DMS 273 treated with DMSO at 0.1 percent for 48 hours (cell line): ENCODE results near the gene DAB2IP.

Source experiments
- DNase-seq: peaks from one replicate; lab custom pipeline; 2025; lab: John Stamatoyannopoulos, UW

The DAB2IP gene

DNA sequence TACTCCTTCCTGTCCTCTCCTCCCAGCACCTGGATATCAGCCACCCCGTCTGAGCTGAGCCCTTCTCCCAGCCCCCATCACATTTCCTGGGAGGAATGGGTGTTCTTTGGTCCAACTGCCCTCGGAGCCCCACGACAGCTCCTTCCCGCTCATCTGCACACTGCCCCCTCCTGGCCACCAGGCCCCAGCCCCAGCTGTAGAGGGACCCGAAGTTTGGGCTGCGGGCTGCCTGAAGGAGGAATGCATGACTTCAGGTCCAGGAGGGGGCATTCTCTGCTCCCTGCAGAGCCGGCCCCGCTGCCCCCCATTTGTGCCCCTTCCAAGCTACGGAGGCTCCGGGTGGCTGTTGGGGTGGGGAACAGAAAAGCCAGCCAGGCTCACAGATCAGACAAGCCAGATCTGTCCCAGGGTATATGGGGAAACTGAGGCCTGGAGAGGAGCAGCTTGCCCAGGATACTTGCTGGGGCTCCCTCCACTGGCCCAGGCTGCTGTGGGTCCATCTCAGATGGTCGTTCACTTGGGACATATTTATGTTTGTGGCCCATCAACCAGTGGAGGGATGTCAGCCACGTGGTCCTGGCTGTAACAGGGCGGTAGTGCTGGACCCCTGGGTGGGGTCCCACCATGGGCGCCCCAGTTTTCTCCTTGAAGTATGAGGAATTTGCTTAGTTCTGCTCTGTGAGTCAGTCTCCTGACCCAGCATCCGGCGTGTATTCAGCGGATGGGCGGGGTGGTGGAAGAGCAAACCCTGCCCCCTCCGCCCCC lies 33.1 kb downstream of the DAB2IP start:
- DNase-seq: no peak

DNA sequence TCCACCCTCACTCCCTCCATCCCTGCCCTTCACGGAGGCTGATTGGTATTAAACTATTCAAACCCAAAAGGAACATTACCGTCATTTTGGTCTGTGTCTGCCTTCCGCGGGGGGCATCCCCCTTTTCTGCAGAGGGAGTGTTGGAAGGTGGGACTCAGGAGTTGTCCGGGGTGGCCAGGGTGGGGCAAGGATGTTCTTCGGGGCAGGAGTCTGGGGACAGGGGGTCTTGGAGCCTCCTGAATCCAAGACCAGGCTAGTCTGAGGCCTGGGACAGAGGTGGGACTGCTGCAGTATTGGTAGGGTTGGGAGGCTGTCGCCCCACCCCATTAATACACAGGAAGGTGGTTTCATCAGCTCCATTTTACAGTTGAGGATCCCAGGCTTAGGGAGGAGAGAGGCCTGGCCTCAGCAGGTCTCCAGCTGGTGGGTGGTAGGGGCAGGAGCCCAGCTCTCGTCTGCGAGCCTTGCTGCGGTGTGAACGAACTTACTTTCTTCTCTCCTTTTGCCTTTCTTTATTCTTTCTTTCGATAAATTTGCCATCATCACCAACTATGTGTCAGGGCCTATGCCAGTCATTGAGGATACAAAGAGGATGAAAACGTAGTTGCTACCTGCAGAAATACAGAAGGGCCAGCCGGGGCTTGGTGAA lies 33.8 kb downstream of the DAB2IP start:
- DNase-seq: no peak

DNA sequence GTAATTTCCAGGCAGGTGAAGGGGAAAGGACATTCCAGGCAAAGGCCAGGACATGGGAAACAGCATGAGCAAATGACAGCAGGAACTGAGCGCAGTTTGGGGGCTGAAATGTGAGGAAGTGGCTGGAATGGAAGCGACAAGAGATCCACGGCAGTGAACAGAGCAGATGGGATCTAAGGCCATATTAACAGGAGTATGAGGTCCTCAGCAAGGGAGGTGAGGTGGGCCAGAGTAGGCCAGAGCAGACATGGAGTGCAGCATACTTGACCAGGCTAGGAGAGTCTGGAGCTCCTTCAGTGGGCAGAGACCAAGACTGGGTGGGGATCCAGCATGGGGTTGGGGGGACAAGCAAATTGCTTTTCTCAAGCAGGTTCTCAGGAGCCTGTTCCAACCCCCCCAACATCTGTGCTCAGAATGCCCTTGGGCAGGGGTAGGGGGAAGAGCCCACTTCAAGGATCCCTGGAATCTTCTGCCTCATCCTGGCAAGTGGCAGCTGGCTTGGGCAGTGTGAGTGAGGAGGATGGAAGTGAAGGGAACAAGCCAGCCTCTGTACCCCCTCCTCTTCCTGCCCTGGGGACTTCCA lies 34.5 kb downstream of the DAB2IP start:
- no peak for DNase-seq

DNA sequence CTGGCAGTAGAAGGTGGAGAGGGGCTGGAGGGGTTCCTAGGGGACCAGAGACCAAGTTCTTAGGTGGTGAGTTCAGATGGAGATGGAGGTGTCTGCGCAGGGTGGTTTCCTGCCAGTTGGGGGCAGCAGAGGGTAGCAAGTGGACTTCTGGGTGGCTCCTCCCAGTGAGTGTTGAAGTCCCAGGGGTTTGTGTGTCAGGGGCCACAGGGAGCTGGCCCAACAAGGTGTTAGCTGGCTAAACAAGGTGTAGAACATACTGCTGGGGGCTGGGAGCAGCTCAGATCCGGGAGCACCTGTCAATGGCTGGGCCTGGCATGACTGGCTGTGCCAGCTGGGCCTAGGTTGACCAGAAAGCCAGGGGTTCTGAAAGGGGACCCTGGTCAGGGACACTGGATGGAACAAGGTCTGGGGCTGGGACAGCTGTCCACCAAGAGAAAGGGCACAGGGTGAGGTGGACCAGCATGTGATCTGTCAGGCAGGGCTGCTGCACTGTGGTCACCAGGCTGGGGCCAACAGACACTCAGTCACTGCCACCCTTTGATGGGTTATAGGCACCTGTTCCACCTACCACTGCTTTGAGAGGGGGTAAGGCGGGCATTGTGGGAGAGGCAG lies 35.6 kb downstream of the DAB2IP start:
- DNase-seq: peak; percentile 8

DNA sequence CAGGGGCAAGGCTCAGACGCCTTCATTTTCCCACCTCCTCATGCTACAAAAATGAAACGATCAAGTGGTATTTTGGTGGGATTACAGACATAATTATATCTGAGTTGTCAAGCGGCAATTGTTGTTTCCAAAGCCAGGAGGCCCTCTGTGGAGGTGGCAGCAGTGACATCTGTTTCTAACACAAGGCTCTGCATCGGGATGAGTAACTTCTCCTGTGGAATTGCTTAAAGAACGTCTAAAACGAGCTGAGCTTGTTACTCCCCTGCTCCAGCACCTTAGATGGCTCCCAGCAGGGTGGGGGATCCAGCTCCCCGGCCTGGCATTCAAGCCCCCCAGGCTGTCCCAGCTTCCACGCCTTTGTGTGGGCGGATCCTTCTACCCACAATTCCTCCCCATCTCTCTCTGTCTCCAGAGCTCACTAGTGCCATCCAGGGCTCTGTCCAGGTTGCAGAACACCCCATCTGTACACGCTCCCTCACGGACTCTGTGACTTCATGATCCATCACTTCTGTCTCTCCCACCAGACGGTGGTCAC lies 36.8 kb downstream of the DAB2IP start:
- no peak for DNase-seq

- no peak for DNase-seq
Measured at GRCh38 chr9:121688681-121689080, 37.2 kb downstream of the DAB2IP start.

- DNase-seq: no peak
Measured at GRCh38 chr9:121689461-121690157, 38.2 kb downstream of the DAB2IP start.

DNA sequence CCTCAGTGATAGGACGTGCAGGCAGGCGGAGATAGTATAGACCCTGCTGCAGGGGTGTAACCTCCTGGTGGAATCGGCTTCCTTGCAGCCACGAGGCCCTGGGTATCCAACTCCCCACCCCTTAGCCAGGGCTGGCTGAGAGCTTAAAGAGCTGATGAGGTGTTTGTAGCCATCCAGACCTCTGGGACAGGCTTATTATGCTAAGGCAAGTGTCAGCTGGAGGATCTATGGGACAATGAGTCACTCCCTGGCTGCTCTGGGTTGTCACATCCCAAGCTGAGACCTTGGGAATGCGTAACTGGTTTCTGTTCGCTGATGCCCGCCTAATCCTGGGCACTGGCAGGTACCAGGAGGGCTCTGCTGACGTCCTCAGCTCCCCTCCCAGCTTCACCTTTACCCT lies 38.9 kb downstream of the DAB2IP start:
- no peak for DNase-seq

DNA sequence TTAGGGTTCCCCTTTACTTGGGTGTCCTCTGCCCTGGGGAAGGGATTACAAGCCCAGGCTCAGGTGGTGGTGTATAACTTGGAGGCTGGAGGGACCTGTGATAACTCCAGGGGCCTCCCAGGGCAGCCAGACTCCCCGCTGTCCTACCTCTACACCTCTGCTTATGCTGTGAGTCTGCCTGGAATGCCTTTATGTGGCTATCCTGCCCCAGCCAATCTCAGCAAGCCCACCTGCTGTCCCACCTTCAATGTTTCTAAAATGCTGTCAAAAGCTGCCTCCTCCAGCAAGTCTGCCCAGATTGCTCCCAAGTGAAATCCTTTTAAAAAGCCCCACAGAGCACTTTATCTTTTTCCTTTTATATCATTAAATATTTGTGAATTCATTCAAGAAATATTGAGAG lies 39.3 kb downstream of the DAB2IP start:
- DNase-seq: no peak

GRCh38 chr9:121691890-121692289 lies 40.5 kb downstream of the DAB2IP start:
- no peak for DNase-seq

GRCh38 chr9:121692606-121693387 lies 41.4 kb downstream of the DAB2IP start:
- DNase-seq: no peak

GRCh38 chr9:121693388-121693670 lies 41.9 kb downstream of the DAB2IP start:
- no peak for DNase-seq

- no peak for DNase-seq
Measured at GRCh38 chr9:121694001-121694400, 42.6 kb downstream of the DAB2IP start.

DNA sequence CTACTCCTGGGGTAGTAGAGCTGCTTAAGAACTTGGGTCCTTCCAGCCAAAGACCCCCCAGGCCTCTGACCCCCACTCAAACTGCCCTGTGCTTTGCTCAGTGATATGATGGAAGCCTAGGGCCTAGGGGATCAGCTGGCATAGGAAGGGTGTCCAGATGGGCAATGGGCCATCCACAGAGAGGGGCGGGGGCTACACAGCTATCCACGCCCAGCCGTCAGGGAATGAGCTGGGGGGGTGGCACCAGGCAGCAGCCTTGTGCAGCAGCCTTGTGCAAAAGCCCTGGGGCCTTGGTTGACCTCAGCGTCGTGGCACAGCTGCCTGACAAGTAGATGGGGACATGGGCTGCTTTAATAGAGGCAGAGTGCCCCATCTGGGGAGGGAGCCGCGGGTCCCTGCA lies 43.2 kb downstream of the DAB2IP start:
- DNase-seq: no peak

DNA sequence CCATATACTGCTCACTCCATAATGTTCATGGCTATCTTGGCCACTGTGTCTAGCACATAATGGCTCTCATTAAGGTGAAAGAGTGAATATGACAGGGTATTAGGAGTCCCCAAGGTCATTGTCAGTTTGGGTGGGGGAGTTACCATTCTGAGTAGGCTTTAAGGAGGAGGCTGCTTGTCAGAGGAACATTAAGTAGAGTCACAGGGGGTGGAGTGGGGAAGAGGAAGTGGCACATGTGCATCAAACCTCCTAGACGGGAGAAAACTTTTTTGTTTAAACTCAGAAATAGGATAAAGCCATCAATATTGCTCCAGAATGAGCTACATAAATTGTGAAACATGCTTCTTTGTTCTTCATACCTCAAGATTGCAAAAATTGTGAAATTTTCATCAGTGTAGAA lies 45.5 kb downstream of the DAB2IP start:
- DNase-seq: no peak

DNA sequence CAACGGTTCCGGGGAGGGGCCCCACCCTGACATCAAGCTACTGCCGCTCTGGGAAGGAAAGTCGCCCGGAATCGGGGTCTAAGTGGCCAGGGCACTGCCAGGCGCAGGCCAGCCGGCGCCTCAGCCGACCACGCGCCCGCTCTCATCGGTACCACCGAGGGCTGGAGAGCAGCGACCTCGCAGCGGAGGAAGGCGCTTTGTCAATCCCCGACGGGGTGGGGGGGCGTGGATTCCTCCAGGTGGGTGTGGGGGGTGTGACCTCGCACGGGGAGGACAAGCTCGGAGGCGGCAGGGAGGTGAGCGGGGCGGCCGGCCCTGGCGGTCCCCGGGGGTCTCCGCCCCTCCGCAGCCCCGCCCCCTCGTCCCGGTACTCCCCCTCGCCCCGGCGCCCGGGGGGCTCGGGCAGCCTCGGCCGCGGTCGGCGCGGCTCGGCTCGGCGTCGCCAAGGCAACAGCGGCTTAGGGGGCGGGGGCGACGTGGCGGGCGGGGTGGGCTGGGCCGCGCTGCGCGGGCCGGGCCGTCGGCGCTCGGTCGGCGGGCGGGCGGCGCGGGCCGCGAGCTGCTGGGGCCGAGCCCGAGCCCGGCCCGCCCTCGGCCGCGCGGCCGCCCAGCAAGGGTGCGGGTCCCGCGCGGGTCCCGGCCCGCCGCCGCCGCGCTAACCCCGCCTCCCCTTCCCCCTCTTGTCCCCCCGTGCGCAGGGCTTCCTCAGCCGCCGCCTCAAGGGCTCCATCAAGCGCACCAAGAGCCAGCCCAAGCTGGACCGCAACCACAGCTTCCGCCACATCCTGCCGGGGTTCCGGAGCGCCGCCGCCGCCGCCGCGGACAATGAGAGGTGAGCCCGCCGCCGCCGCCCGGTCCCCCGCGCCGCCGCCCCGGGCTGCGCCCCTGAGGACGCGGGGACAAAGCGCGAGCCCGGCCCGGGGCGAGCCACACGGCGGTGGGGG lies 47.5 kb downstream of the DAB2IP start:
- no peak for DNase-seq

GRCh38 chr9:121699571-121700164 lies 48.2 kb downstream of the DAB2IP start:
- peak; percentile 38 for DNase-seq

GRCh38 chr9:121700165-121700831 lies 48.9 kb downstream of the DAB2IP start:
- no peak for DNase-seq

DNA sequence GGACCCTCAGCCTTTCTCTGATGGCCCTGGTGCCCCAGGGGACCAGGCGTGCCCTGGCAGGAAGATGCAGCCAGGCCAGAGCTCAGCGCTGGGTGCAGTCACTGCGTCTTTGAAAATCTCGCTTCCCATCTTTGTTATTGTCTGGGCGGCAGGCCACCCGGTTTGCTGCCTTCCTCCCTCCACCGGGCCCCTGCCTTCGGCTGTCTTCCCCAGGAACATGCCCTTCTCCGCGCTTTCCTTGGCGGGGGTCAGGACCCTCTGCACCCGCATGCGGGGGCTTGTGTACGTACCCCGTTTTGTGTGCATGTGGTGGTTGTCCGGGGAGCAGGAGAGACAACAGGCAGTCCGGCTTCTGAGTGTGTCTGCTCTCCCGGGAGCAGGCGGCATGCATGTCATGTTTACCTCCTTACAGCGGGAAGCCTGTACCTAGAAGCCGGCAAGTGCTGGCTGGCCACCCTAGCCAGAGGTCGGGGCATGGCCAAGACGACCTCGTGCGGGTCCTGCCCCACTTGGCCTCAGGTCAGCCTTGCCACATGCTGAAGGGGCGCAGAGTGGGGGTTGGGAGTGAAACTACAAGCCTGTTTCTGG lies 49.5 kb downstream of the DAB2IP start:
- DNase-seq: no peak
